HTR-8/SVneo (cell line): Measurements from ENCODE around the gene YBX2.

Source experiments
- DNase-seq: peaks from one replicate; pipeline ENCODE4 v3.0.0; 2011; ENCODE audit warnings: low spot score, mixed read lengths; ENCODE audit not compliant: insufficient read length
- FAIRE-seq: peaks from 2 replicates; lab custom pipeline; 2011; peaks lifted over from hg19 to GRCh38; lab: Jason Lieb, UNC

Gene YBX2

GRCh38 chr17:7323731-7324437 is 29.4 kb upstream of the YBX2 start:
- no peak for FAIRE-seq
- DNase-seq = no peak

- FAIRE-seq (peak; percentile 83), DNase-seq (no peak)
Observed at GRCh38 chr17:7322520-7323194, 28.2 kb upstream of the YBX2 start.

DNA sequence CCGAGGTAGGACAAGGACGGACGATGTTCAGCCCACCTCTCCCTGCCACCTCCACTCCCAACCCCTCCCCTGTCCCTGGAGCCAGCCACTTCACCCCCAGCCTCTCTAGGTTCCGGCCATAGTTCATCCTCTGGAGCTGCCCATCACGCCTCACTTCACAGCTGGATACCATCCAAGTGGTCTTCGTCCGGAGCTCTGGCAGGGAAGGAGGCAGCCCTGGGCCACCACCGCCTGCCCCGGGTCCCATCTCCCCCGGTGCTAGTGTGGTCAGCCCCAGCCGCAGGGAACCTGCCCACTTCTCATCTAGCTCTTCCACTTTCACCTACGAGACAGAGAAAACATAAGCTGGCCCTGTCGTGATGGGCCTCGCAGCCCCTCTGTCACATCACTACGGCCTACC is 27.0 kb upstream of the YBX2 start:
- DNase-seq (no peak), FAIRE-seq (no peak)

- DNase-seq = no peak
- FAIRE-seq = no peak
Observed at GRCh38 chr17:7318121-7318860, 23.9 kb upstream of the YBX2 start.

DNA sequence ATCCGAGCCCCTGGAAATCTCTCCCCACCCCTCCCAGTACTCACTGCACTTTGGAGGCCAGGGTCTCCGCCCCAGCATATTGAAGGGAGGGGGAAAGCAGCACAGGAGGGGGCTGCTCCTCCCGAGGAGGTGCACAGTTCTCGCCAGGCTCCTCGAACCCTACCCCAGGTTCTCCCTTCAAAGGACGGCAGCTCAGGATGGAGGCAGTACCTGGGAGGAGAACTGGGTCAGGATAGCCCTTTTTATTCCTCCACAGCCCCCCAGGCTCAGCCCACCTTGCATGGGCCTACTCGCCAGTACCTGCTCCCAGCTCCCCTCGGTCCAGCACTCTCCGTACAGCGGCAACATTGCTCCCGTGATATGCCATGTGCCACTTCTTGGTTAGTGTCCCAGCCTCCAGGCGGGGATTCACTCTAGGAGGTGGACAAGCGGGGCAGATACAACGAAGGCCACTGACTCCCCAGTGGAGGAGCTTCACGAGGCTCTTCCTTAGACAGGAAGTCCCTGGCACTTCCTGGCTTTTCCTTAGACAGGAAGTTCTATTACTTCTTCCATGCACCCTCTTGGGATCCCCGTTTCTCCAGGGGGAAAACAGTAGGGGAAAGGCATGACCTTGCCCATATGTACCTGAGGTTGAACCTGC is 22.8 kb upstream of the YBX2 start:
- FAIRE-seq = peak; percentile 33
- no peak for DNase-seq

DNA sequence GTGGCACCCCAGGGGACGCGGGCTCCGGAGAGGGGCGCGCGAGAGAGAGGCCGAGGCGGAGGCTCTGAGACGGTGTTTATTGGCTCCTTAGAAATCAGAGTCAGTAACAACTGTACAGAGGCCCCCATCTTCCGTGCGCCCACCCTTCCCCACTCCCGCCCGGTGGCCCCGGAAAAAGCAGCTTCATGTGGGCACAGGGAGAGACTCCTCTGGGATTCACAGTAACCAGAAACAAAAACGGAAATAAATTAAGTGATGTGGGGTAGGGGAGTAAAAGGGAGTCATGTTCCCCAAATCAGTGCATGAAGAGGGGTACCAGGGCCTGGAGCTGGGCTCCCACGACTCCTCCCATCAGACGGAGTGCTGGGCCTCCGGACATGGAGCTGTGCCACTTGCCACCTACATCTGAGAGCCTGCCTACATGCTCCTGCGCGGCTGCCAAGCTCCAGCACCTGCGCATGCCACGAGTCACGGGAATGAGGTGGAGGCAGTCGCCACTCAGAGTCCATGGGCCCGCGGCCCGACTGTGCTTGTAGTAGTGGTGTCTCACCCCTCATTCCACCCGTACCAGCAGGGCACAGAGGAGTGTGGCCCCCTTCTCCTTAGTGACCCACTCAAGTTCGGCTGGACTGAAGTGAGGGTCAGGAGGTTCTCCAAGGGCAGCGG is 21.3 kb upstream of the YBX2 start:
- no peak for DNase-seq
- no peak for FAIRE-seq

DNA sequence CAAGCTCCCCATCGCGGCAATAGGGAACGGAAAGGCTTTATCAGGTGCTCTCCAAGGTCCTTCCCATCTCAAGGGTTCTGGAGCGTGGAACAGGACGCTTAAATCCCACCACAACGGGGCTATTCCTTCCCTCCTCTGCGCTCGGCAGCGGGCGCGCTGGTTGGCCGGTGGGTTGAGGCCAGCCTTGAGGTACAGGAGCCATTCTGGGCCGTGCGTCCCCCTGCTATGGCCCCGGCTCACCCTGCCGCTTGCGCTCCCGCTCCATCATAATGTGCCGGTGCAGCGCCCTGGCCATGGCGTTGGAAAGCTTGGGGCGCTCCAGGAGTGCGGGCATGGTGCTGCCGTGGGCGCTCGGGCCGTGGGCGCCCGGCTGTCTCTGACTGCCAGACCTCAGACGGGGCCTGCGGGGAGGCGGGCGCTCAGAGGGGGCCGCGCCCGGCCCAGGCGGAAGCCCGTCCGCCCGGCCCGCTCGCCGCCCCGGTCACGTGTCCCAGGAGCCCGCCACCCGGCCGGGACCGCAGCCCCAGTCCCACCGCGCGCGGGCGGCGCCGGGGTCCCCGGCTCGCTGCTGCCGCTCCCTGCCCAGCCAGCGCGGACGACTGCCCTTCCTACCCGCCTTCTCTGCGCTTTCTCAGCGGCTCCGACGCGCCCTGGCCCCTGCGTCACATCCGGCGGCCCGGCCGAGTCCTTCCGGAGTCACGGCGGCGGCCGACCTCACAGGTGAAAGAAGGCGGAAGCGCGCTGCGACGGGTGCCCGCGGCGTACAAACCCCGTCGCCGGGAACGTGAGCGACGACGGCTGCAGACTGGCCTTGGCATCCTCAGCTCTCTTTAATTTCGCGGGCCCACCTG is 20.5 kb upstream of the YBX2 start, which contains the start of gene GPS2:
GPS2 (minus strand) TSS at position 642 of the 851 bp plus-strand sequence; CDS start at position 334, 308 bp downstream.
- peak; percentile 95 for DNase-seq
- FAIRE-seq = peak; percentile 75

DNA sequence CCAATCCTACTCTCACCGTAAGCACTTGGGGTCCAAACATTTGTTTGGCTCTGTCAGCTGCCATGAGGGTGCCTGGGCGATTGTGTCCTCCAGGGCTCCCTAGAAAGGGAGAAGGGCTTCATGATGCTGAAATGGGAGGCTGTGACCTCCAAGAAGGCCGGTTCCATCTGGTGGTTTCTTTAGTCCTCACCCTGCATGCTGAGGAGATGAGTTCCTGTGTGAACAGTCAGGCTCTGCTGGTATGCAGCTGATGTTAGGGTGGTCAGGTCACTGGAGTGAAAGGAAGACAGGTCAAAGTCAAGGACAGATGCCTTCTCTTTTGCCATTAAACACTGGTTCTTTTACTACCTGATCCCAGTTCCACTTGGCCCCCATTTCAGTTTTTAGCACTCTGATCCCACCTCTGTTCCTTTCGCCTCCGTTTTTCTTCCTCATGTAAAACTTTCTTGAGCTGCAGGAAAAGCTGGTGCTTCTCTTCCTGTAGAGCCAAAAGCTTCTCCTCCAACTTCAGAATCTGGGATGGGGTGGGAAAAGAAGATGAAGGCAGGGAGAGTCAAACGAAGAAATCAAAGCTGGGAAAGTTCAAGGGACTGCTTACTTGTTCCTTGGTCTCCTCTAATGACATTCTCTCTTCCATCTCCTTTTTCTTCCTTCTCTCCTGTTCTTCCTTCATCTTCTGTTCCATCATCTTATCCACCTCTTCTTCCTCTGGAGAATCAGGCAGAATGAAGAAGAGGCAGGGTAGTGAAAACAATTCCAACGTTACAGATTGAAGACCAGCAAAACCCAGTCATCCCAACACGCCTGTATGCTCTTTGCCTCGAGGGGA is 19.7 kb upstream of the YBX2 start:
- DNase-seq (no peak), FAIRE-seq (no peak)

DNA sequence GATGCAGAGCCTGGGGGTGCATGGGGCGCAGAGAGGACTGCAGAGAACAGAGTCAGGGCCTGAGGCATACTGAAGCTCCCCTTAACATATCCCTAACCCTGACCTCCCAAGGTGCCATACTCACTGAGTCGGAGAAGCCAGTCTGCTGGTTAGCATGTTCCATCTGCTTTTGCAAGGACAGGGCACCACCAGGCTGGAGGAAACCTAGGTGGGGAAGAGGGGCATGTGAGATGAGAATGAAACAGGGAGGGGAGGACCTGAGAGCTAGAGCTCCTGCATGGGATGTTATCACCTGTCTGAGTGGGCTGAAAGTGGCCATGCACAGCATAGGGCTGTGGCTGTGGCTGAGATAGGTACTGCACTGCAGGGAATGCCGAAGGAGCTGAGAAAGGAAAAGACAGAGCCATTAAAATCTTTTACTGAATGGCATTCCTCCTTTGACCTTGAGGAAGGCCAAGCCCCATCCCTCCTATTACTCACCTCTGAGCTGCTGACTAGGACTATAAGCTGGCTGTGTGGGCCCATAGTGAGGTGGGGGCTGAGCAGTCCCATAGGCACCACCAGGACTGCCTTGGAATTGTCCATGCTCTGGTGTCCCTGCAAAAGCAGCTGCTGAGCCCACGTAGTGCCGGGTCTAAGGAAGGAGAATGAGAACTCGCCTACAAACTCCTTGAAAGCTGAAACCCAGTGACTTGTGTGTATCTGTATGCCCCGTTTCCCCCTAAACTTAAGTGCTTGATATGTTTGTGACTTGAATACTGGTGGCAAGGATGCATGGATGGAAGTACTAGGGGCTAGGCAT is 18.9 kb upstream of the YBX2 start:
- FAIRE-seq = no peak
- DNase-seq = no peak

GRCh38 chr17:7312432-7313087 is 18.1 kb upstream of the YBX2 start:
- no peak for FAIRE-seq
- no peak for DNase-seq

GRCh38 chr17:7311110-7311705 is 16.8 kb upstream of the YBX2 start:
- FAIRE-seq = no peak
- no peak for DNase-seq

DNA sequence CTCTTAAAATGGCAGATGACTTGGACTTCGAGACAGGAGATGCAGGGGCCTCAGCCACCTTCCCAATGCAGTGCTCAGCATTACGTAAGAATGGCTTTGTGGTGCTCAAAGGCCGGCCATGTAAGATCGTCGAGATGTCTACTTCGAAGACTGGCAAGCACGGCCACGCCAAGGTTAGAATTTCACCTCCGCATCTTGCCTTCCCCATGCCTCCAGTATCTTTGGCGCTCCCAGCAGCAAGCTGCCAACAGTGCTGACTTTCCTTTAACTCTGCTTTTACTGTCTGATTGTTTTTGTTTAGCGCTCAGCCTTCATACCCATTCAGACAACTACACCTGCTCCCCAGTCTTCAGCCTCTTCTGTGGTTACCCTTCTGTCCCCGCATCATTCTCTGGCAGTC is 15.2 kb upstream of the YBX2 start:
- no peak for DNase-seq
- FAIRE-seq = no peak

DNA sequence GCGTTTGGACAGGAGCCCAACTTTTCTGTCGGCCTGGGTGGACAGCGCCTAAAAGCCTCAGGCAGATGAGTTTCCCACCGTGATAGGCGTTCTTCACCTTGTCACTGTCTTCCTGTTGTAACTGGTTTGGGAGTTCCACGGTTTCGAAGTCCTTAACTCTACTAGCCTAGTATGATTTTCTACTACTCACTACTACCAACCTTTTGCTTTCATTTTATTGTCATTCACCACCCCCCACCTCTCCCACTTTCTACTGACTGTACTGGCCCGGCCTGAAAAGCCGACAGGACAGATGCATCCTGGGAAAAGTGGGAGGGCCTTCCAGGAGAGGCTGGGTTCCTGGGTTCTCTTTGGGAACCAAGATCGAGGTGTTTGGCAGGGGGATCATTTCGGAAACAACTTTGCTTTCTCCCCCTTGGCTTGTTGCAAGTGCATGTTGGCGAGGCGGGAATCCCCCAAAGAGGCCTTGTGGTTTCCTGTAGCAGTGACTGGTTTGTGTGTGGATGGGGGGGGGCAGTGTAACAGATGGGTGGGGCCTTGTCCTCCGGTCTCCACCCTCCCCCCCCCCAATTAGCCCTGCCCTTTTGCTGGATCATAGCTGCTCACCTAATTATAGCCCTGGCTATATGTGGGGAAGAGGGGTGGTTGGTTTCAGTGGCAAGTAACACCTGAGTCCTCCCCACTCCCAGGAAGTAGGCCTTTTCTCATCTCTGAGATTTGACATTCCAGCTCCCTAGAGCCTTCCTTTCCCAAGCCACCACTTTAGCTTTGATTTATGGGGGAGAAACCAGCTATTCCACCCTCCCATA is 14.4 kb upstream of the YBX2 start:
- no peak for FAIRE-seq
- peak; percentile 91 for DNase-seq

- no peak for DNase-seq
Observed at GRCh38 chr17:7307686-7308624, 13.5 kb upstream of the YBX2 start.

More at GRCh38 chr17:7307686-7308624, 13.5 kb upstream of the YBX2 start:
- peak; percentile 36 for FAIRE-seq
